PC-9 (cell line): ENCODE data around the gene TMEM184C.

Experiments used
- EZH2 ChIP-seq: fragments of 200-600 bp; sonication (generic); IDR thresholded peaks from 2 replicates; pipeline ENCODE4 v1.8.0; 2017; ENCODE audit warnings: antibody characterized with exemption, low read depth
- TF ChIP-seq, protein P1 (sequence below): fragments of 200-600 bp; sonication (generic); conservative IDR thresholded peaks from 2 replicates; pipeline ENCODE4 v1.6.1; 2017; ENCODE audit warnings: mixed run types, antibody characterized with exemption, mild to moderate bottlenecking, moderate library complexity

GRCh38 chr4:147678796-147679549, 61.8 kb downstream of the TMEM184C start:
- TF ChIP-seq, protein P1, sequence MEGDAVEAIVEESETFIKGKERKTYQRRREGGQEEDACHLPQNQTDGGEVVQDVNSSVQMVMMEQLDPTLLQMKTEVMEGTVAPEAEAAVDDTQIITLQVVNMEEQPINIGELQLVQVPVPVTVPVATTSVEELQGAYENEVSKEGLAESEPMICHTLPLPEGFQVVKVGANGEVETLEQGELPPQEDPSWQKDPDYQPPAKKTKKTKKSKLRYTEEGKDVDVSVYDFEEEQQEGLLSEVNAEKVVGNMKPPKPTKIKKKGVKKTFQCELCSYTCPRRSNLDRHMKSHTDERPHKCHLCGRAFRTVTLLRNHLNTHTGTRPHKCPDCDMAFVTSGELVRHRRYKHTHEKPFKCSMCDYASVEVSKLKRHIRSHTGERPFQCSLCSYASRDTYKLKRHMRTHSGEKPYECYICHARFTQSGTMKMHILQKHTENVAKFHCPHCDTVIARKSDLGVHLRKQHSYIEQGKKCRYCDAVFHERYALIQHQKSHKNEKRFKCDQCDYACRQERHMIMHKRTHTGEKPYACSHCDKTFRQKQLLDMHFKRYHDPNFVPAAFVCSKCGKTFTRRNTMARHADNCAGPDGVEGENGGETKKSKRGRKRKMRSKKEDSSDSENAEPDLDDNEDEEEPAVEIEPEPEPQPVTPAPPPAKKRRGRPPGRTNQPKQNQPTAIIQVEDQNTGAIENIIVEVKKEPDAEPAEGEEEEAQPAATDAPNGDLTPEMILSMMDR: no peak; the same call in 1 of the 2 replicates
- TF ChIP-seq EZH2: no peak
